SU-DHL-6 (cell line): ENCODE measurements around the gene LRRC73.
"Not testable (repeated sequence)": the region's sequence is repeated elsewhere in the genome, so short reads cannot be mapped to it uniquely, and the experiment has no call there.

Experiments used
- CTCF ChIP-seq: fragments of 200-600 bp; sonication (generic); IDR thresholded peaks from one replicate; pipeline ENCODE4 v1.5.1; 2017; ENCODE audit warnings: antibody characterized with exemption, mild to moderate bottlenecking, low read length, moderate library complexity; ENCODE audit not compliant: insufficient read depth, poor library complexity, severe bottlenecking
- EZH2phosphoT487 ChIP-seq: fragments of 200-600 bp; sonication (generic), shearing (Covaris generic); conservative IDR thresholded peaks from 2 replicates; pipeline ENCODE4 v1.6.1; 2018; ENCODE audit warnings: mild to moderate bottlenecking, antibody characterized with exemption, low read length, moderate library complexity, mixed read lengths

DNA sequence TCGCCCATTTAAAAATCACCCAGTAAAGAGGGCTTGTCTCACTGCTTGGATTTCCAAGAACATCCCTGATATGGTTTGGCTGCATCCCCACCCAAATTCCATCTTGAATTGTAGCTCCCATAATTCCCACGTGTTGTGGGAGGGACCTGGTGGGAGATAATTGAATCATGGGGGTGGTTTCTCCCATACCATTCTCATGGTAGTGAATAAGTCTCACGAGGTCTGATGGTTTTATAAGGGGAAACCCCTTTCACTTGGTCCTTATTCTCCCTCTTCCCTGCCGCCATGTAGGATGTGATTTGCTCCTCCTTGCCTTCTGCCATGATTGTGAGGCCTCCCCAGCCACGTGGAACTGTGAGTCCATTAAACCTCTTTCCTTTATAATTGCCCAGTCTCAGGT is 42.9 kb downstream of the LRRC73 start:
- TF ChIP-seq CTCF, EZH2phosphoT487: not testable (repeated sequence)
